ENCODE data around the gene PIM2.

DNA sequence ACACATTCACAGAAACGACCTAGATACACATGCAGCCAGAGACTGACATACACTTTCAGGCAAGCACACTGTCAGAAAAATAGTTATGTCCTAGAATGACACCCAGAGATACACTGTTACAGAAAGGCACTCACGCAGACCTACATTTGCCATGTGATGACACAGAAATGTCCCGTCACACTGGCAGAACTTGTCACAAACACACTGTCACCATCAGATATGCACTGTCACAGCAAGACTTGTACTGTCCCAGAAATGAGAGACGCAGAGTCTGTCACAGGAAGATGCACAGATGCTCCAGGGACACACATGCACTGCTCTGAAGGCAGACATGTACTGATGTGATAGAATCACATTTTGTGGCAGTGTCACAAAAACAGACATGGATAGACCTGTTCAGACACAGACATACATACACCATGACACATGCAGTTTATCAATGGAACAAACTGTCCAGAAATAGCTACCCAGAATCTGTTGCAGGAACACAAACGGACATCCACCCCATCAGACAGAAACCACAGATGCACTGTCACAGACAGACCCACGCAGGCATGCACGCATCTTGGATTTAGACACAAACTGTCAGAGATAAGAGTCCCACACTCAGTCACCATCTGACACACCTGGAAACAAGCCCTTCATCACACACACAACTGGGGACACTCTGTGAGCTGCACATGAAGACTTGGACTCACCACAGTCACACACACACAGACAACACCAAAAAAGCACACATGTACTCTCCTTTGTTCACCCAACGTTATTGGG, 1.3 kb upstream of the PIM2 start:
- TF ChIP-seq, protein P1, sequence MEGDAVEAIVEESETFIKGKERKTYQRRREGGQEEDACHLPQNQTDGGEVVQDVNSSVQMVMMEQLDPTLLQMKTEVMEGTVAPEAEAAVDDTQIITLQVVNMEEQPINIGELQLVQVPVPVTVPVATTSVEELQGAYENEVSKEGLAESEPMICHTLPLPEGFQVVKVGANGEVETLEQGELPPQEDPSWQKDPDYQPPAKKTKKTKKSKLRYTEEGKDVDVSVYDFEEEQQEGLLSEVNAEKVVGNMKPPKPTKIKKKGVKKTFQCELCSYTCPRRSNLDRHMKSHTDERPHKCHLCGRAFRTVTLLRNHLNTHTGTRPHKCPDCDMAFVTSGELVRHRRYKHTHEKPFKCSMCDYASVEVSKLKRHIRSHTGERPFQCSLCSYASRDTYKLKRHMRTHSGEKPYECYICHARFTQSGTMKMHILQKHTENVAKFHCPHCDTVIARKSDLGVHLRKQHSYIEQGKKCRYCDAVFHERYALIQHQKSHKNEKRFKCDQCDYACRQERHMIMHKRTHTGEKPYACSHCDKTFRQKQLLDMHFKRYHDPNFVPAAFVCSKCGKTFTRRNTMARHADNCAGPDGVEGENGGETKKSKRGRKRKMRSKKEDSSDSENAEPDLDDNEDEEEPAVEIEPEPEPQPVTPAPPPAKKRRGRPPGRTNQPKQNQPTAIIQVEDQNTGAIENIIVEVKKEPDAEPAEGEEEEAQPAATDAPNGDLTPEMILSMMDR (conservative IDR thresholded peaks at IDR 0.05 in 1 of 2, IDR thresholded peaks at IDR 0.05 in 1 of 2; ENCODE audit: extremely low read depth in 1 of 2, insufficient read depth in 1 of 2, low read depth in 1 of 2, low read length in 2 of 2) = no peak
- TF ChIP-seq EZH2 (IDR thresholded peaks at IDR 0.05; ENCODE audit: borderline replicate concordance, low read length) = no peak
